ENCODE measurements around the gene HELZ2.

GRCh38 chr20:63570281-63571086 is 3.6 kb downstream of the HELZ2 start:
- TF ChIP-seq CTCF (IDR thresholded peaks at IDR 0.05) (no peak), POLR2A (IDR thresholded peaks at IDR 0.05) (no peak)

Measured in vagina (tissue), 2 donors.